CD4-positive, alpha-beta T cell (primary cell): Measurements from ENCODE around the gene BRD1. TPM values are rescaled to one million over a fixed set of nuclear protein-coding genes. Genes with fewer than 3 reads are reported as not detected.

Experiments used
- ATAC-seq: fragments of 200-7000 bp; cut with Tn5 transposase; one replicate; pipeline ENCODE4 v1.10.0; 2022; ENCODE audit warnings: mild to moderate bottlenecking; ENCODE audit not compliant: poor library complexity
- CTCF ChIA-PET: fragments of 350-600 bp; sonication (Branson Sonifier 250); formaldehyde crosslinking; loops from one replicate; lab custom pipeline; 2021; ENCODE audit warnings: antibody characterized with exemption, inconsistent platforms; lab: Charles Lee
- POLR2A ChIA-PET: fragments of 350-600 bp; sonication (Branson Sonifier 250); formaldehyde crosslinking; loops from one replicate; lab custom pipeline; 2021; ENCODE audit warnings: antibody characterized with exemption, inconsistent platforms; lab: Charles Lee
- DNase-seq, 14 experiments: peaks; one replicate each; pipeline ENCODE4 v3.0.0-alpha.2; 2013 to 2020; ENCODE audit warnings: mixed read lengths in 2 of 14
- H3K27ac ChIP-seq, 2 donors: one replicate each; pipeline versions ENCODE4 v1.5.1 to v1.7.0; 2013; ENCODE audit warnings: low read length in 2 of 2, low read depth in 1 of 2, mild to moderate bottlenecking in 1 of 2
- H3K27me3 ChIP-seq, 2 experiments: 1 replicate in 1 of 2; 2 replicates in 1 of 2; pipeline versions ENCODE4 v1.6.1 to v1.7.0; 2013; ENCODE audit warnings: low read length in 2 of 2, control low read depth in 1 of 2, mild to moderate bottlenecking in 1 of 2, moderate library complexity in 1 of 2; ENCODE audit not compliant: insufficient read depth in 2 of 2, control insufficient read depth in 1 of 2
- H3K36me3 ChIP-seq: one replicate; pipeline ENCODE4 v1.6.1; 2013; ENCODE audit warnings: low read length, control low read depth; ENCODE audit not compliant: insufficient read depth
- H3K4me1 ChIP-seq: one replicate; pipeline ENCODE4 v1.6.1; 2013; ENCODE audit warnings: low read length, control low read depth; ENCODE audit not compliant: insufficient read depth
- H3K4me3 ChIP-seq: one replicate; pipeline ENCODE4 v1.5.1; 2013; ENCODE audit warnings: mild to moderate bottlenecking, low read length, moderate library complexity
- H3K9me3 ChIP-seq, 2 experiments: 1 replicate in 1 of 2; 2 replicates in 1 of 2; pipeline versions ENCODE4 v1.6.1 to v1.7.0; 2013; ENCODE audit warnings: low read length in 2 of 2, mild to moderate bottlenecking in 2 of 2, control low read depth in 1 of 2, moderate library complexity in 1 of 2; ENCODE audit not compliant: control insufficient read depth in 1 of 2, insufficient read depth in 1 of 2
- H3K27ac Mint-ChIP-seq: one replicate; pipeline ENCODE4 v1.8.0; 2020; ENCODE audit warnings: mixed read lengths
- H3K27me3 Mint-ChIP-seq: one replicate; pipeline ENCODE4 v1.8.0; 2021; ENCODE audit warnings: mixed read lengths
- H3K36me3 Mint-ChIP-seq: one replicate; pipeline ENCODE4 v1.8.0; 2021; ENCODE audit warnings: low read depth, mixed read lengths
- H3K4me1 Mint-ChIP-seq: one replicate; pipeline ENCODE4 v1.8.0; 2021; ENCODE audit warnings: low read depth, mixed read lengths
- H3K4me3 Mint-ChIP-seq: one replicate; pipeline ENCODE4 v1.8.0; 2020; ENCODE audit warnings: mild to moderate bottlenecking, mixed read lengths
- H3K9me3 Mint-ChIP-seq: one replicate; pipeline ENCODE4 v1.8.0; 2020; ENCODE audit warnings: mixed read lengths
- intact Hi-C, 2 experiments: fragments of 100-400 bp; cut with DNase I in 1 of 2; cut with micrococcal nuclease in 1 of 2; formaldehyde crosslinking; loops; one replicate each; pipeline versions ENCODE4 v1.15.1 to v1.9.0; 2023 to 2025; cut with DNase I, micrococcal nuclease
- total RNA-seq, 174 experiments: library from RNA in 2 of 174; stranded (reverse) in 2 of 174; gene quantifications; one replicate each; pipeline ENCODE4 v1.2.3 and lab custom pipeline; 2021 to 2026
- TF ChIP-seq, protein P1 (sequence below): fragments of 200-600 bp; IDR thresholded peaks from one replicate; pipeline ENCODE4 v1.8.0; 2022; ENCODE audit warnings: antibody characterized with exemption, mild to moderate bottlenecking

BRD1 gene
- total RNA-seq, 2 experiments from 2014 or later = 129 to 130 TPM

GRCh38 chr22:49738006-49738405 lies 89.7 kb downstream of the BRD1 start:
- Mint-ChIP-seq H3K4me1 (peaks cover 15% of the 10 kb centered on the region), H3K27ac (no peak overlapping the region), H3K4me3 (no peak overlapping the region), H3K9me3 (no peaks in the 10 kb centered on the region), H3K27me3 (peaks cover 62% of the 10 kb centered on the region), H3K36me3 (no peaks in the 10 kb centered on the region)
- no peak overlapping the region for H3K27ac ChIP-seq
- H3K9me3 ChIP-seq = peaks cover 0 to 22% of the 10 kb centered on the region in 2 experiments
- POLR2A ChIA-PET = no interaction called here
- no peak for ATAC-seq
- intact Hi-C loops = no loop called here
- H3K27me3 ChIP-seq = peaks cover 10 to 13% of the 10 kb centered on the region in 2 experiments
- CTCF ChIA-PET = no interaction called here
- TF ChIP-seq, protein P1, sequence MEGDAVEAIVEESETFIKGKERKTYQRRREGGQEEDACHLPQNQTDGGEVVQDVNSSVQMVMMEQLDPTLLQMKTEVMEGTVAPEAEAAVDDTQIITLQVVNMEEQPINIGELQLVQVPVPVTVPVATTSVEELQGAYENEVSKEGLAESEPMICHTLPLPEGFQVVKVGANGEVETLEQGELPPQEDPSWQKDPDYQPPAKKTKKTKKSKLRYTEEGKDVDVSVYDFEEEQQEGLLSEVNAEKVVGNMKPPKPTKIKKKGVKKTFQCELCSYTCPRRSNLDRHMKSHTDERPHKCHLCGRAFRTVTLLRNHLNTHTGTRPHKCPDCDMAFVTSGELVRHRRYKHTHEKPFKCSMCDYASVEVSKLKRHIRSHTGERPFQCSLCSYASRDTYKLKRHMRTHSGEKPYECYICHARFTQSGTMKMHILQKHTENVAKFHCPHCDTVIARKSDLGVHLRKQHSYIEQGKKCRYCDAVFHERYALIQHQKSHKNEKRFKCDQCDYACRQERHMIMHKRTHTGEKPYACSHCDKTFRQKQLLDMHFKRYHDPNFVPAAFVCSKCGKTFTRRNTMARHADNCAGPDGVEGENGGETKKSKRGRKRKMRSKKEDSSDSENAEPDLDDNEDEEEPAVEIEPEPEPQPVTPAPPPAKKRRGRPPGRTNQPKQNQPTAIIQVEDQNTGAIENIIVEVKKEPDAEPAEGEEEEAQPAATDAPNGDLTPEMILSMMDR = no peak
- no peak for DNase-seq
- H3K4me3 ChIP-seq = no peak overlapping the region
- no peaks in the 10 kb centered on the region for H3K36me3 ChIP-seq
- peaks cover 7% of the 10 kb centered on the region for H3K4me1 ChIP-seq

DNA sequence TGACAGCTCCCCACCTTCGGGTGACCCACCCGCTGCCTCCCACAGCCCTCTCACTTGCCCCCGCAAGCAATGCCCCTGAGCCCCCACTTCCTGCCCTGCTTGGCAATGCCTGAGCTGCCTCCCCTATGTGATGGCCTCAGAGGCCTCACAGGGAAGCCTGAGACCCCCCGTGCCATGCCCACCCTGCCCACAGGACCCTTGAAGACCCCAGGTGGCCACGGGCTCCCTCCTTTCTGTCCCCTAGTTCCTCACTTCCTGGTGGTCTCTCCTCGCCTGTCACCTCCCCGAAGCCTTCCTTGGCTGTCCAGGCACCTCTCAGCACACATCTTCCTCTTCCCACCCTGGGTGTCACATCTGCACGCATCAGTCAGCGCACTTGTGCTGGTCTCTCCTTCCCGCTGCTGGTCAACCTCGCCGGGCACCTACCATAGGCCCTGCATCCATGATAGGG lies 90.5 kb downstream of the BRD1 start:
- CTCF ChIA-PET = no interaction called here
- no peak overlapping the region for H3K4me3 Mint-ChIP-seq
- ATAC-seq = no peak

DNA sequence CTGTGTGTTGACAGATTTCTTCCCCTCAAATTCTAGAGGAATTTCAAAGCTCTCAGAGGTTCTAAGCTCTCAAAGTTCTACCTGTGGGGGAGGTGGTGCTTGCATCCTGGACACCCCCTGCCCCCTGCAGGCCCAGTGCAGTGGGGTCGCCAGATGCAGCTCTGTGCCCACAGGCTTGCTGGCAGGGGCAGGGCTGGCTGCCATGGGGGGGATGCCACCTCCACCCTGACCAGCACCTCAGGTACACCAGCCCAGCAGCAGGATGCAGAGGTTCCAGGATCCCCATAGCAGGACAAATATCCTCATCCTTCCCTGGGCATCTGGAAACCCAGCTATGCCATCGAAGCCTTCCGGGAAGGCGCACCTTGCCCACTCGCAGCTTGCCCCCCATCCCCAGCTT lies 91.1 kb downstream of the BRD1 start:
- TF ChIP-seq, protein P1 = no peak
- Histone ChIP-seq H3K27ac (no peak overlapping the region), H3K27me3 (peaks cover 10 to 13% of the 10 kb centered on the region in 2 experiments), H3K9me3 (peaks cover 0 to 22% of the 10 kb centered on the region in 2 experiments), H3K4me3 (no peak overlapping the region), H3K36me3 (no peaks in the 10 kb centered on the region), H3K4me1 (peaks cover 7% of the 10 kb centered on the region)
- no peaks in the 10 kb centered on the region for H3K9me3 Mint-ChIP-seq
- peaks cover 23% of the 10 kb centered on the region for H3K4me1 Mint-ChIP-seq
- no peak for DNase-seq
- CTCF ChIA-PET = no interaction called here
- ATAC-seq = no peak
- H3K27me3 Mint-ChIP-seq = peaks cover 62% of the 10 kb centered on the region
- H3K27ac Mint-ChIP-seq = no peak overlapping the region
- intact Hi-C loops = no loop called here
- H3K4me3 Mint-ChIP-seq = no peak overlapping the region
- H3K36me3 Mint-ChIP-seq = no peaks in the 10 kb centered on the region
- POLR2A ChIA-PET = no interaction called here

More for the DNA sequence above, 90.5 kb downstream of the BRD1 start:
- Histone ChIP-seq H3K9me3 (peaks cover 0 to 22% of the 10 kb centered on the region in 2 experiments), H3K4me1 (peaks cover 7% of the 10 kb centered on the region), H3K36me3 (no peaks in the 10 kb centered on the region), H3K27me3 (peaks cover 10 to 13% of the 10 kb centered on the region in 2 experiments), H3K27ac (no peak overlapping the region), H3K4me3 (no peak overlapping the region)
- POLR2A ChIA-PET = no interaction called here
- no peaks in the 10 kb centered on the region for H3K9me3 Mint-ChIP-seq
- intact Hi-C loops = no loop called here
- TF ChIP-seq, protein P1 = no peak
- peaks cover 61% of the 10 kb centered on the region for H3K27me3 Mint-ChIP-seq
- H3K36me3 Mint-ChIP-seq = no peaks in the 10 kb centered on the region
- no peak for DNase-seq
- H3K4me1 Mint-ChIP-seq = peaks cover 21% of the 10 kb centered on the region
- H3K27ac Mint-ChIP-seq = no peak overlapping the region
